Osteocyte (in vitro differentiated cells): Measurements from ENCODE around the gene CCL13. TPM values are rescaled to one million over a fixed set of nuclear protein-coding genes. Genes with fewer than 3 reads are reported as not detected.
A peak's percentile ranks its signal among the peaks of the same experiment; 100 is the strongest.

Experiments used
- DNase-seq: peaks from one replicate; pipeline ENCODE4 v3.0.0; 2021; ENCODE audit warnings: mixed read lengths; ENCODE audit not compliant: unreplicated experiment; ENCODE audit errors: extremely low spot score
- H3K27ac Mint-ChIP-seq: one replicate; pipeline ENCODE4 v1.8.0; 2021; ENCODE audit warnings: mild to moderate bottlenecking, mixed read lengths; ENCODE audit not compliant: unreplicated experiment
- H3K27me3 Mint-ChIP-seq: one replicate; pipeline ENCODE4 v1.8.0; 2021; ENCODE audit warnings: mixed read lengths; ENCODE audit not compliant: unreplicated experiment
- H3K36me3 Mint-ChIP-seq: one replicate; pipeline ENCODE4 v1.8.0; 2021; ENCODE audit warnings: mixed read lengths; ENCODE audit not compliant: unreplicated experiment
- H3K4me1 Mint-ChIP-seq: one replicate; pipeline ENCODE4 v1.8.0; 2021; ENCODE audit warnings: mixed read lengths; ENCODE audit not compliant: unreplicated experiment
- H3K4me3 Mint-ChIP-seq: one replicate; pipeline ENCODE4 v1.8.0; 2021; ENCODE audit warnings: mild to moderate bottlenecking, moderate library complexity, mixed read lengths; ENCODE audit not compliant: unreplicated experiment
- H3K9me3 Mint-ChIP-seq: one replicate; pipeline ENCODE4 v1.8.0; 2021; ENCODE audit warnings: mixed read lengths; ENCODE audit not compliant: unreplicated experiment
- CTCF ChIP-seq: fragments of 200-600 bp; sonication (generic); IDR thresholded peaks from 2 replicates; pipeline ENCODE4 v1.5.0; 2021; ENCODE audit warnings: antibody characterized with exemption, mild to moderate bottlenecking, moderate library complexity
- total RNA-seq: library from RNA; stranded (reverse); gene quantifications from 2 replicates; pipeline ENCODE4 v1.2.1, GENCODE V29; 2021

Gene CCL13
- total RNA-seq, 1 donor from 2014 or later = not detected

- DNase-seq = peak; percentile 77
- peaks cover 10% of the 10 kb centered on the region for H3K27me3 Mint-ChIP-seq
- no peaks in the 10 kb centered on the region for H3K36me3 Mint-ChIP-seq
- no peaks in the 10 kb centered on the region for H3K4me1 Mint-ChIP-seq
- no peak for TF ChIP-seq CTCF
- H3K27ac Mint-ChIP-seq = no peak overlapping the region
- H3K9me3 Mint-ChIP-seq = no peaks in the 10 kb centered on the region
- H3K4me3 Mint-ChIP-seq = no peak overlapping the region
Measured at GRCh38 chr17:34382621-34383124, 26.4 kb downstream of the CCL13 start.

- Mint-ChIP-seq H3K27ac (no peak overlapping the region), H3K9me3 (no peaks in the 10 kb centered on the region), H3K4me1 (no peaks in the 10 kb centered on the region), H3K4me3 (no peak overlapping the region), H3K36me3 (no peaks in the 10 kb centered on the region), H3K27me3 (peaks cover 10% of the 10 kb centered on the region)
- no peak for TF ChIP-seq CTCF
- DNase-seq = peak; percentile 27
Measured at GRCh38 chr17:34383216-34383615, 26.9 kb downstream of the CCL13 start.

- H3K27me3 Mint-ChIP-seq = peaks cover 9% of the 10 kb centered on the region
- no peaks in the 10 kb centered on the region for H3K36me3 Mint-ChIP-seq
- no peak for DNase-seq
- no peak overlapping the region for H3K27ac Mint-ChIP-seq
- H3K4me1 Mint-ChIP-seq = no peaks in the 10 kb centered on the region
- H3K4me3 Mint-ChIP-seq = no peak overlapping the region
- no peaks in the 10 kb centered on the region for H3K9me3 Mint-ChIP-seq
- no peak for TF ChIP-seq CTCF
Measured at GRCh38 chr17:34384271-34384670, 28.0 kb downstream of the CCL13 start.

GRCh38 chr17:34384822-34385605 lies 28.7 kb downstream of the CCL13 start:
- H3K27ac Mint-ChIP-seq = no peak overlapping the region
- no peaks in the 10 kb centered on the region for H3K4me1 Mint-ChIP-seq
- H3K9me3 Mint-ChIP-seq = no peaks in the 10 kb centered on the region
- no peaks in the 10 kb centered on the region for H3K36me3 Mint-ChIP-seq
- no peak overlapping the region for H3K4me3 Mint-ChIP-seq
- no peak for TF ChIP-seq CTCF
- DNase-seq = peak; percentile 3
- peaks cover 4% of the 10 kb centered on the region for H3K27me3 Mint-ChIP-seq

GRCh38 chr17:34386343-34386696 lies 30.0 kb downstream of the CCL13 start:
- Mint-ChIP-seq H3K27ac (no peak overlapping the region), H3K4me3 (no peak overlapping the region), H3K4me1 (no peaks in the 10 kb centered on the region), H3K36me3 (no peaks in the 10 kb centered on the region), H3K27me3 (peaks cover 2% of the 10 kb centered on the region), H3K9me3 (no peaks in the 10 kb centered on the region)
- DNase-seq = peak; percentile 66
- TF ChIP-seq CTCF = no peak
